ENCODE data around the gene FBXO5.

- TF ChIP-seq, protein P1, sequence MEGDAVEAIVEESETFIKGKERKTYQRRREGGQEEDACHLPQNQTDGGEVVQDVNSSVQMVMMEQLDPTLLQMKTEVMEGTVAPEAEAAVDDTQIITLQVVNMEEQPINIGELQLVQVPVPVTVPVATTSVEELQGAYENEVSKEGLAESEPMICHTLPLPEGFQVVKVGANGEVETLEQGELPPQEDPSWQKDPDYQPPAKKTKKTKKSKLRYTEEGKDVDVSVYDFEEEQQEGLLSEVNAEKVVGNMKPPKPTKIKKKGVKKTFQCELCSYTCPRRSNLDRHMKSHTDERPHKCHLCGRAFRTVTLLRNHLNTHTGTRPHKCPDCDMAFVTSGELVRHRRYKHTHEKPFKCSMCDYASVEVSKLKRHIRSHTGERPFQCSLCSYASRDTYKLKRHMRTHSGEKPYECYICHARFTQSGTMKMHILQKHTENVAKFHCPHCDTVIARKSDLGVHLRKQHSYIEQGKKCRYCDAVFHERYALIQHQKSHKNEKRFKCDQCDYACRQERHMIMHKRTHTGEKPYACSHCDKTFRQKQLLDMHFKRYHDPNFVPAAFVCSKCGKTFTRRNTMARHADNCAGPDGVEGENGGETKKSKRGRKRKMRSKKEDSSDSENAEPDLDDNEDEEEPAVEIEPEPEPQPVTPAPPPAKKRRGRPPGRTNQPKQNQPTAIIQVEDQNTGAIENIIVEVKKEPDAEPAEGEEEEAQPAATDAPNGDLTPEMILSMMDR (IDR thresholded peaks at IDR 0.05; ENCODE audit: low read depth, low read length, poor library complexity, severe bottlenecking): no peak
- TF ChIP-seq EZH2phosphoT487 (IDR thresholded peaks at IDR 0.05; ENCODE audit: borderline replicate concordance, low read length): no peak
Measured at GRCh38 chr6:152986978-152987377, 4.1 kb upstream of the FBXO5 start.
